Right forelimb (tissue), 1 donor: ENCODE results near the gene USP9Y.
A peak's percentile ranks its signal among the peaks of the same experiment; 100 is the strongest.

ENCODE experiments used
- DNase-seq: peaks from one replicate; pipeline ENCODE4 v3.0.0-alpha.2; 2018

The USP9Y gene

DNA sequence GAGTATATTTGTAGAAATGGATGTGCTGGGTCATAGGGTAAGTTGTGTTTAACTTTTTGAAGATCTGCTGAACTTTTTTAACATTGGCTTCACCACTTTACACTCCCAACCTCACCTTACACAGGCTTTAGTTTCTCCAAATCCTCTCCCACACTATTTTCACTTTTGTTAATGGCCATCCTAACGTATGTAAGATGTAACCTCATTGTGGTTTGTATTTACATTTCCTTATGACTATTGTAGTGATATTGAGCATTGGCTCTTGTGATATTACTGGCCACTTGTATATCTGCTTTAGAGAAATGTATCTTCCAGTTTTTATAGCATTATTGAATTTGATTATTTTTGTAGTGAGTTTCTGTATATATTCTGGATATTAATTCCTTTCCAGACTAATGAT is 93.0 kb downstream of the USP9Y start:
- DNase-seq = no peak

DNA sequence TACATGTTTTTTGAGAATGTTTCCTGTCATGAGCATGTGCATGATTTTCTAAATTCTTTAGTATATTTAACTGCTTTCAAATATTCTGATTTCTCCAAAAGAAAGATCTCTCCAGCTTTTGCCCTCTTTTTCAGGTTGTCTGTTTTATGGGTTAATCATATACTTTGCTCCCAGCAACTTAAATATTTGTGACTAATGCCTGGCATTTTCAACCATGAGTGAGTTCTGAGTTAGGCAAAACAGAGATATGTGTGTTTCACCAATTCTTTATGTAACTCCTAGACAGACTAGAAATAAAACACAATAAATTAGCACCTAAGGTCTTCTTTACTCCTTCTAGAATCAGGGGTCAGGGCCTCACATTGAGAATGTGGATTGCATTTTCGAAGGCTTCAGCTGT is 107.0 kb downstream of the USP9Y start:
- DNase-seq = no peak

DNA sequence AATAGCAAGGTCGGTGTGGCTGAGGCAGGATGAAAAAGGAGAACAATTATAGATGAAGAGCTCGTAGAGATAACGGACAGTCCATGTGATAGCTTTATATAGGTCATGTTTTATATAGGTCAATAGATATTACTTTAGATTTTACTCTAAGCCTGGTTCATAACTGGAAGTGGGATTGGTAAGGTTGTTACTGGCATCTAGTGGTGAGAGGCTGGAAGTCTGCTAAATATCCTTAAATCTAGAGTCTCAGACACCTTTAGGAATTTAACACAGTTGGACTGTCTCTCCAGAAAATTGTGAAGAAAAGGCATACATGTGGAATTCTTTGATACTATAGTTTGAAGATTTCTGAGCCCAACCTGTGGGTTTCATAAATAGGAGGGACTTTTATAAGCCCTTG is 108.0 kb downstream of the USP9Y start:
- DNase-seq = no peak

DNA sequence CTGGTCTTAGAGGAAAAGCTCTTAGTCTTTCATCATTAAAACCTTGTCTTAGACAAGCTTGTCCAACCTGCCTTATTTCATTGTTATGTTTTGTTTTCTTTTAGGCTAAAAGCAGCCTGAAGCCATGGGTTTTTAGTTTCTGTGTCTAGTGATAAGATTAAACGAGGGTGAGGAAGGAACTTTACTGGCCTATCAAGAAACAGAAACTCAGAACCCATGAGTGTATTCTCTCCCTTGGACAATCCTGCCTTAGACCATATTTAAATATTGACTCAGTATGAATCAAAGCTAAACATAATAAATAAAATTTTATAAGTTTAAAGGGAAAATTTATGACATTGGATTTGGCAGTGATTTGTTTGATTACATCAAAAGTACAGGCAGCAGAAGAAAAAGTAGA is 122.4 kb downstream of the USP9Y start:
- DNase-seq = no peak

DNA sequence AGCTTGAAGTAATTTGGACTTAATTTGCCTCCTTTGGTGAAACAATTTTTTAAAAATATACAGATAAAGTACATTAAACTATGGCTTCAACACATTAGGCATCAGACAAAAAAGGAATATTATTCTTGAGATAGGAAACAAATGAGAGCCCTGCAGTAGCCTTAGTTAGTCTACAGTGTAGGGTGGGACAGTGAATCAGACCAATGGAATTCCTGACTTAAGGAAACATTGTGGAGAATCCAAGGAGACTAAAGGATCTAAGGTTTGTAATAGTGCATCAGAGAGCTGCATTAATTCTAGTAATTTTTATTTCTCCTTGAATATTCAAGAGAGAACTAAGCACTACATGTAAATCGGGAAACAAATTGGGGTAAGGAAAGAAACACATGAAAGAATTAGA is 125.8 kb downstream of the USP9Y start:
- DNase-seq = no peak

DNA sequence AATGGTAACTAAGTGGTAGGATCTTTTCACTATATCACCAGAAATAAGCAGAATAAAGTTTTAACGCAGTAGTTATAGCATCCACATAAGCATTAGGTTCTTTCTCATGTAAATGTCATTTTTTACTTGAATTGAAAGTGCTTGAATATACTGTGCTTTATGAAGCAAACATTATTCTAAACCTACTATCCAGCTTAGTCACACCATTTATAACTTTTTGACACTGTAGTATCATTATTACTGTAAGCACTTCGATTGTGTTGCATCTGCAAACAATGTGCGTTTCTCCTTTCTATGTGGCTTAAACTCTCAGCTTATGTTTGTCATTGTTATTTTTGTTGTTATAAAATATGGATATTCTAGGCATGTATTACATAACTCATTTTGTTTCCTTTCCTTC is 132.3 kb downstream of the USP9Y start:
- DNase-seq = no peak

DNA sequence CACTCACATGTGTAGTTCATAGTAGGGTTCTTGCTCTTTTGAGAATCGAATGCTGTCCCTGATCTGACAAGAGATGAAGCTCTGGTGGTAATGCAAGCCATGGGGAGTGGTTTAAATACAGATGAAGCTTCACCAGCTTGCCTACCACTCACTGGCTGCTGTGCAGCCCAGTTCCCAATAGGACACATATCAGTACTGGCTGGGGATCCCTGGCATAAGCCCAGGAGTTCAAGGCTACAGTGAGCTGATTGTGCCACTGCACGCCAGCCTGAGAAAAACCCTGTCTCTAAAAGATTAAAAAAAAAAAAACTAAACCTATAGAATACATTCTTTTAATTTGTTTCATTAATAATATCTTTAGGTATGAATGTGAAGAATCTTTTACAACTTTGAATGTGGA is 136.5 kb downstream of the USP9Y start:
- no peak for DNase-seq

DNA sequence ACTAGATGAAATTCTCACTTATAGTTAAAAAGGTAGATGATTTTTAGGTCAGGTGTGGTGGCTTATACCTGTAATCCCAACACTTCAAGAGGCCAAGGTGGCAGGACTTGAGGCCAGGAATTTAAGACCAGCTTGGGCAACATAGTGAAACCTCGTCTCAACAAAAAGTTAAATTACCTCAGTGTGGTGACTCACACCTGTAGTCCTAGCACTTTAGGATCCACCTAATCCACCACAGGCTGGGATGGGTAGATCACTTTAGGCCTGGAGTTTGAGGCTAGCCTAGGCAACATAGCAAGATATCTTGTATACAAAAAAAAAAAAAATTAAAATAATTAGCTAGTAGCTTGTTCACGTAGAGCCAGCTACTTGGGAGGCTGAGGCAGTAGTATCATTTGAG is 140.3 kb downstream of the USP9Y start:
- DNase-seq = no peak

DNA sequence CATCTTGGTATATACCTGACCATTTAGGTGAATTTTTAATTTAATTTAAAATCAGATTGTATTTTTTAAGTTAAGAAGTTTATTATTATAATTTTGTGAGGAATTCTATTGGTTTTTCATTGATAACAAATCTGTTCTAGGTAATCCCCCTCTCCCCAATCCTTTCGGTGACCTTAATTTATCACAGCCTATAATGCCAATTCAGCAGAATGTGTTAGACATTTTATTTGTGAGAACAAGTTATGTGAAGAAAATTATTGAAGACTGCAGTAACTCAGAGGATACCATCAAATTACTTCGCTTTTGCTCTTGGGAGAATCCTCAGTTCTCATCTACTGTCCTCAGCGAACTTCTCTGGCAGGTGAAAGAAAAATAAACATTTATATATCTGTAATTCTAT is 145.8 kb downstream of the USP9Y start:
- no peak for DNase-seq

DNA sequence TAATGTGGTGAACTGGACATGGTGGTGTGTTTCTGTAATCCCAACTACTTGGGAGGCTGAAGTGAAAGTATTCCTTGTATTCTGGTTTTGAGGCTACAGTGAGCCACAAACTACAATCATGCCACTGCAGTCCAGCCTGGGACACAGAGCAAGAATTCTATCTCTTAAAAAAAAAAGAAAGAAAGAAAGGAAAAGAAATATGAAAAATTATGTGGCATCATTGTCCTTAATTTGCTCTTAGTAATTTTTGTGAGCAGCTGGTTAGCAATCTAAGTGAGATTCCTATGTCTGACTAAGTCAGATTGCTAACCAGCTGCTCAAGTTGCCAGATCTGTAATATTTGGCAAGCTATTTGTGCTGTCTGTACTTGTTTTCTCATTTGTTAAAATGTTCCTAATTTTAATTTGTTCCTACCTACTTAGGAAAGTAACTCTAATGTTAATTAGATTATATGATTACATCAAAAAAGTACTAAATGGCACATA is 154.8 kb downstream of the USP9Y start:
- DNase-seq = no peak

DNA sequence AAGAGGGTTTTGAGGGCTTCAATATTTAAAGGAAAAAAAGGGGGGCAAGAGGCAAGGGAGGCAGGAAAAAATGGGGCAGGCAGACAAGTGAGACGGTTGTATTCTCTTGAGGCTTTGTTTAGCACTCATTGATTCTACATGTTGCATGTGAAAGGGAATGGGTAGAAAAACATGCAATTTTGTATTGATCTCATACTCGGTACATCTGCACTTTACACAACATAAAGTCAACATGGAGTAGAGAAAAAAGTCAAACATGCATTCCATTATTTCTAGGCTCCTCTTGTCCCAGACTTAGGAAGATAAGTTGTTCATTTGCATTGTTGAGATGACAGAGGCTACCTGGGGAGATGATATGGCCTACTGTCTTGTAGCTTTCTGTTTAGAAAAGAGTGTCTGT is 166.9 kb downstream of the USP9Y start:
- no peak for DNase-seq

DNA sequence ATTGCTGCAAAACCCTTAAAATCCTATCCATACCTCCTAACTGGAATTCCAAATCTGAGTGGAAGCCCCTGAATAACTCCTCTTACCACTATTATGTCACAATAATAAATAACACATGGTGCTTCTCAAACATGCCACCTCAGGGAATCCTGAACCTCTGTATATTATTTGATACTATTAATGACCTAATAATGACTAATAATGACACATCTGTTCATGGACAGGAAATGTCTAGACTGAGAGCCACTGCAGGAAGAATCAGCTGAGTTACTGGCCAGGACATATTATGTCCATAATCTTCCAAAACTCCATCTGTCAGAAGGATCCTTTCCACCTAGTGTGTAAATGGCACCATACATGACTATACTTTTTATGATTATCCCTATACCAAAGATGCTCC is 195.9 kb downstream of the USP9Y start:
- no peak for DNase-seq

DNA sequence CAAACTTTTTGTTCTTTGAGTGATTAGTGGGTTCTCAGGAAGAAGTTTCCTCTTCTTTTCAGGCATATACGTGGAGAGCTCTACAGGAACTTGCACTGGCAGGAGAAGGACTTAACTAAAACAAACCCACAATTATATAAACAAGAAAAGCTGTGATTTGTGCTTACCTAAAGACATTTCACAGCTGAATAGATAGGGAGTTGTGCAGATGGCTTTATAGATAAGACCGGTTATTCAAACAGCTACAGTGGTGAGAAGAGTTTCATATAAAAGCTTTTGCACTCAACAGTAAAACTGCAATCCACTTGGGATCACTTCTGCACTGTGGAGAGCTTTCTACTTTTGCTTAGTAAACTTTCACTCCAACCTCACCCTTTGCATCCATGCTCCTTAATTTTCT is 197.6 kb downstream of the USP9Y start:
- no peak for DNase-seq

DNA sequence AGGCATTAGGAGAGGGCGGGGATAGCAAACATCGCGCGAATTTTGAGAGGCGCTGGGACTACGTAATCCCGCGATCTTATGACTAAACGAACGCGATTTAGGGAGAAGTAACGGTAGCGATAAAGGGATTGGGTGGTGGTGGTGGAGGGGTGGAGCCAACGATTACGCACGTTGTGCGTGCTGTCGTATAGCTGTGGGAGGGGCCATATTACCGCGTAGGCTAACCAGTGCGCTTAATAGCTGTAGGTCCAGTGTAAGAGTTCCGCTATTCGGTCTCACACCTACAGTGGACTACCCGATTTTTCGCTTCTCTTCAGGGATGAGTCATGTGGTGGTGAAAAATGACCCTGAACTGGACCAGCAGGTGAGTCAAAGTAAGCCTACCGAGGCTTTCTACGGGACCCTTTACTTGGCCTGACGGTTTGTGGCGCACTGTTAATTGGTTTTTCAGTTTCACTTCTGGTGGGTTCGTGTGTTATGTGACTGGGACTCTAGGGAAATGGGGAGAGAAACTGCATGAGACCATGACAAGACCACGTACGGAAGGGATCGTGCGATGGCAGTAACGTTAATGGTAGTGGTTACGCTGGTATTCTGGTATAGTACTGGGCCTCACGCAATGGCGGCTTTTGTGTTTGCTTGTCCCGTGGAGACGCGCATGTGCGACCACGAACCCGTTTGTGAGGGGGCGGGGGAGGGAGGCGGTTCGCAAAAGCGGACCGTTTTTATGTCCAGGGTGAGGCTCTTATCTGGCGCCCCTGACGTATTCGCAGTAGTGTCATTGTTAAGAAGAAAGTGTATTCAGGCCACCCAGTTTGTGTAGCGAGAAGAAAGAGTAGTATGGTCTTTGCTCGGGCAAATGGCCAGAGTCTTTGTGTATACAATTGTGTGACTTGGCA is 203.8 kb downstream of the USP9Y start, which contains the start of gene DDX3Y:
Gene DDX3Y, plus strand, starts transcription at position 251 of the 899 bp plus-strand sequence. Its CDS starts 69 bp downstream, at position 320.
- peak; percentile 89 for DNase-seq

DNA sequence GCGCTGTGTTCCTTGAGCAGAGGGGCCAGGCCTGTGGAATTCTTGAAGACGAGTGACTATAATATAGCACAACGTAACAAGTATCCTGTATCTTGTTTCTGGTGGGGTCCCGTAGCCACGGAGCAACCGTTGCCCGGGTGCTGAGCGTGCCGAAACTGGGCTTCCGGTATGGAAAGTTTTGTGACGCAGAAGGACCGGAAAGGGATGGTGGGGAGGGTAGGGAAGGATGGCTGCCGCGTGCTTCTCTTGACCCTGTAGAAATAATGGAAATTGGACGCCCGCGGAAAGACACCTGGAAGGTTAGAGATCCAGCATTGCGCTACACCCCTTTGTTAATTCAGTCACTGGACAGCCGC is 204.5 kb downstream of the USP9Y start:
- DNase-seq = peak; percentile 85

DNA sequence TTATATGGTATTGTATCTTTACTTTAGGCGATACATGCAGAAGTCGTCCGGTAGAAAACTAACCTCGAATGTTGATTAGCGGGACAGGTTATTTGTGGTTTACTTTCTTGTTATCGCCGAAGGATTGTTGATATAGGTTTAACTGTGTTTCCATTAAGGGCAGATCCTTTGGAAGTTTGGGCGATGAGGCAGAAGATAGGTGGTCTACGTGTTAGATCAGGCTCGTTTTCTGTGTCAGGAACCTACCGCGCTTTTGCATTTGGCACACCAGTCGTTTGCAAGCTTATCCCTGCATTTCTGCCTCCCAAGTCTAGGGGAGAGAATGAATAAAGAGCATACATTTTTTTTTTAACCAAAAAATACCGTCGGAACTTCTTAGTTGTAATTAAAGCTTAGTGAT is 204.9 kb downstream of the USP9Y start:
- no peak for DNase-seq
